Occipital lobe (tissue), 2 donors: ENCODE data around the gene FAM20C. TPM values are rescaled to one million over a fixed set of nuclear protein-coding genes. Genes with fewer than 3 reads are reported as not detected.

Source experiments
- DNase-seq: peaks from one replicate; lab custom pipeline; 2025; lab: John Stamatoyannopoulos, UW
- total RNA-seq: library from RNA; depleted of rRNA; stranded (reverse); fragments of >200 nt; gene quantifications from one replicate; pipeline ENCODE4 v1.2.3, GENCODE V29; 2014

FAM20C gene
- total RNA-seq, 1 donor from 2014 or later = 18.1 TPM

DNA sequence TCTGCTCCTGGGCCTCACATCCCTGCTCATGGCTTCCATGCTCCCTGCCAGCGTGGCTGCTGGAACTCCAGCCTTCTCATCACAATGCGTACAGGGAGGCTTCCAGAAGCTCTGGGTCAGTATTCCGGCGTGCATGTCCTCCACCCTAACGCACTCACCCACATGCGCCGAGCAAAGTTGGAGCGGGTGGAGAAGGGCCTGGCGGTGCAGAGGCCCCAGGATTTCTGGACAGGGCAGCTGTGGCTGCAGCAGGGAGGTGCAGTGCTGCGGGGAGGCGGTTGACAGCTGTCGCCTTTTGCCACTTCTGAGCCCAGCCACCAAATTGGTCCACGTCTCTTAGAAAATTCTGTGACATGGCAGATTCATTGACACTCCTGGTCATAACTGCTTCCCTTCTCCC, 33.6 kb upstream of the FAM20C start:
- no peak for DNase-seq

DNA sequence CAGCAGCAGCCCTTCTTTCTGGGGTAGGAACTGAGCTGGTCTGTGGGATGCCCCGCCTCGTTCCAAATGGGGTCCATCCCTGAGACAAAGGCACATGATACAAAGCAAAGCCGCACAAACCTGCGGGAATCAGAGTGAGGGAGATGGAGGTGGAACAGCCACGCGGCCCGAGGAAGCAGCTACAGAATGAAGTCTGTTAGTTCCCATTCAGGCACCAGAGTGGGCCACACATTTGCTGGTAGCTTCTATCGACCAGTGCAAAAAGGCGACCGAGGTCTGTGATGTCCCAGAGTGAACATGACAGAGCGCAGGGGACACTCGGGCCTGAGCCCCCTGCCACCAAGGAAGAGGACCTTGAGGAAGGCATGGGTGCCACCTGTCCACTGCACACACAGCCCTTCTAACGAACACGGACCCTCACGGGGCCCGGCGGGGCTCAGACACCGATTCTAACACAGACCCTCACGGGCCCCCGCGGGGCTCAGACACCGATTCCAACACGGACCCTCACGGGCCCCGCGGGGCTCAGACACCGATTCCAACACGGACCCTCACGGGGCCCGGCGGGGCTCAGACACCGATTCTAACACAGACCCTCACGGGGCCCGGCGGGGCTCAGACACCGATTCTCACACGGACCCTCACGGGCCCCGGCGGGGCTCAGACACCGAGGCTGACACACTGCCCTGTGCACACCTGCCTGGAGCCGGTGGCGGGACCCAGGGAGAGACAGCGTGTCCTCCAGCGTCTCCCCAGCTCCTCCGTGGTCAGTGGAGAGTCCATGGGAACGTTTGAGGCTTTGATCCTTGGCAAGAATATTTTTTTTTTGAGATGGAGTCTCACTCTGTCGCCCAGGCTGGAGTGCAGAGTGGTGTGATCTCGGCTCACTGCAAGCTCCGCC, 32.8 kb upstream of the FAM20C start:
- DNase-seq = no peak

DNA sequence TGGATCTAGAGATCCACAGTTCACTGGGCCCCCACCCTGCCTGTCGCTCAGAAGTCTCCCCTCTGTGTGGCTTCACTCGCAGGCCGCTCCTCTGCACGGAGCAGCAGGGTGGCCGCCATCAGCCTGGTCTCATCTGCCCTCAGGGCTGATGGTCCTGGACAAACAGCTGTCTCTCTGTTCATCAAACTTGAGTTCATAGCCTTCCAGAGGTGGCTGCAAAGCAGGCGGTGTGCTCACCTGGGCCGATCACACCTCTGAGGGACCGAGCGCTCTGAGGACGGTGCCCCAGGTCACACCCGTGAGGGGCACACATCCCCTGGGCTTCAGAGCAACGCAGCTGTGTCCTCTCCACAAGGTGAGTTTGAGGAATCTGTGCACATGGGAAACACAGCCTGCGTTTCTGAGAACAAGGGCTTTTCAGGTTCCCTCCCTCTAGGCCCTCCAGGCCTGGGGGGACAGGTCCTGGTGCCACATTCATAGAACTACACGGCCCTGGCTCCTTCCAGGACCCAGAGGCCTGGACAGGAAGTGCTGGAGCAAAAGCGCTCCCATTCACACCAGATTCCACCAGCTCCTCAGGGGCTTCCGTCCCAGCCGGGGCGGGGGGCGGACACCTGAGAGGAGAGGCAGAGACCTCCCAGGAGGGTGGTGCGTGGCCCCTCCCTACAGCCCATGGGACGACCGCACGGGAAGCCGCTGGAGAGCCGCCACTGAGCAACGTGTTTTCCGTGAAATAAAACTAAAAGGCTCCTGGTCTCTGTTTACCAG, 31.2 kb upstream of the FAM20C start:
- no peak for DNase-seq

DNA sequence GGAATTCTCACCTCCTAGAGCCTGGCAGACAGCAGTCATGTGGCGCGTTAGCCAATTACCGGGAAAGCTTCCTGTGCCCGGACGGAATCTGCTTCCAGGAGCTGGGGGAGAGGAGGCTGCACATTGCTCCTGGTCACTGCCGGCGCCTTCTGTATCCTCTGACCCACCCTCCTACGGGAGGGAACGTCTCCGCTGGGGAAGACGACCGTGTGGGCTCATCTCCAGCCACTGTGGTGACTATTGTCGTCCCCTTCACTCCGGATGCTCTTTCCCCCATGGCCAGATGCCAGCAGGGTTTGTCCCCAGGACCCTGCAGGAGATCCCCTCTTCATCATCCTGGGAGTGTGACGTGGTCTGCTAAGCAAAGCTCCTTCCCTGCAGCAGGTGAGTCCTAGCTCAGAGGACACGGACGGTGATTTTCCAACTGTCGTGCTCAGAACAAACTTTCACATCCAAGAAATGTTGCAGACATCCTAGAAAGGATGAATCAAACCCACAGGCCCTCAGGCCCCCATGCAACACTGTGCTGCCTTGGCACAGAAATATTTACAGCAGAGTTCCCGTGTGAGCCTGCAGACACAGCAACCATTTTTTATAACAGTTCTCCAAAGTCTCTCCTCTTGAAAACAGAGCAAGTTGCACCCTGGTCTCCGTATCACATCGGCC, 29.6 kb upstream of the FAM20C start:
- DNase-seq = no peak

DNA sequence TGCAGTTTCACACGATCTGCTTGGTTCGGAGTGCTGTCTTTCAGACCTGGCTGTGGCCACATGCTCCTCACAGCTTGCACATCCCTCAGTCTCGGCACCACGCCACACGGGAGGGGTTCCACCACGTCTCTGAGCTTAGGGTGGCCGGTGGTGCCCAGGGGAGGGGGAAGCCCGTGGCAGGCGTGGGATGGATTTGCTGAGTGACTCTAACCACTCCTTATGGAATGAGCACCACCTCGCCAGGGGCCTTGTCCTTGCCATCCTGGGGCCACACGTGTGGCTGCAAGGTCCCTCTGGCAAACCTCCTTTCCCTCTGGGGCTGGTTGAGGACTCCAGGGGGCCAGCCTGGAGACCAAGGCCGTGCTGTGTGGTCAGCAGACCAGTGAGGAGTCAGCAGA, 29.1 kb upstream of the FAM20C start:
- no peak for DNase-seq

DNA sequence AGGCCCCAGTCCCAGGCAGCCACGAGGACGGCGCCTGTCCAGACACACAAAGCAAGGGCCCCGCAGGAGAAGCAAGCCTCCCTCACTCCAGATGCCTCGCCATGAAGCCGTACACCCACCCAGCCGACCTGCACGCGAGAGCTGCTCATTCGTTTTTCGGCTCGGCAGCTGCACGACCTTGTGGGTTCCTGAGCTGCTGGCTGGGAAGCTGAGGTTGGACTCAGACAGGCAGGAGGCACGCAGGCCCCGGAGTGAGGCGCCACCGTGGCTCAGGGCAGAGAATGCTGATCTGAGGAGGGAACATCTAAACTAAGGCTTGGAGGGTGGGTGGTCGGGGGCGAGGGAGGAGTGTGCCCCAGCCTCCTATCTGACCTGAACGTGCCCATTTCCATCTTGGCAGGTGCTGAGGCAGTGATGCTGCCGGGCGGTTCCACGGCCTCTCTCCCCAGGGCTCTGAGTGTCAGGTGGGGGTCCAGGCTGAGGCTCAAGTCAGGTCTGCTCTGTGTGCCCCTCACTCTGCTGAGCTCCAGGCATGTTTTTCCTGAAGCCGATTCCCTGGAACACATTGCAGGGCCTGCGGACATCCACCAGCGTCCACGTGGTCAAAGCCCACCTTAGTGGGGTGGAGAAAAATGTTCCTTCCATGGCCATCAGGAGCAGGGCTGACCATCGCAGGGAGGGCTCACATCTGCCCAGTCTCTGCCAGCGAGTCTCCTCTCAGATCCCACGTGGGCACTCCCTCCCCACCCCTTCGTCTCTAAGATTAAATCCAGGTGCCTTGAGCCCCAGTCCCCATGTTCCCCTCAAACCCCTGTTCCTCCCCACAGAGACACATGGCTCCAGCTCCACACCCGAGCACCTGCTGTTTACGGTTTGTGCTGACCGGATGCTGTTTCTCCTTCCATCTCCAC, 28.1 kb upstream of the FAM20C start:
- DNase-seq = no peak

DNA sequence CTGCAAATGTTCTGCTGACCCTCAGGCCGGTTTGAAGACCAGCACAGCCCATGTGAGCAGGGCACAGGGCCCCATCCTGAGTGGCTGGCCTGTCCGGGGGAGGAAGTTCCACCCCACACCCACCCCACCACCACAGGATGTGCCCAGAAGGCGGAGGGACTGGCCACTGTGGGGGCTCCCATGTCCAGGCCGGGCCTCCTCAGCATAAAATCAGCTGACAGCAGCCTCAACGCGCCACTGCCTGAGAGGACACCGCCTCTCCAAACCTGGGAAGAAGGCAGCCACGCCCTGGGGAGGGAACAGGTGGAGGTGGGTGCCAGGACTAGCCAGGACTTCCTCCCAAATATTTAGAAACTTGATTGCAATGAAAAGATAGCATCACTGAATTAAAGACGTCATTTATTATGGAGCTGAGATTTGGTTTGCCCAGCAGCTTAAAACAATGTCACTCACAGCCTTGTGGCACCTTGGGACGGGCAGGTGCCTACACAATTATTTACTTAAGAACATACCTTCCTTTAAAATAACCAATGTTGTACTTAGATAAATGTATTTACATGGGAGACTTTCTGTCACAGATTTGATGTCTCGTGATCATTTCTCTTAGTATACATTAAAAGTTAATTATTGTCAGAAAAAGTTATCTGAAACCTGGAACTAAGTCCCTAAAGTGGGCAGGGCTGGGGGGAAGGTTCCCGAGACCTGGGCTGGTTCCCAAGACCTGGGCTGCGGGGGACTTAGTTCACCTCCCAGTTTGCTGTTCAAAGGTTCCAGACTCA, 27.3 kb upstream of the FAM20C start:
- no peak for DNase-seq

DNA sequence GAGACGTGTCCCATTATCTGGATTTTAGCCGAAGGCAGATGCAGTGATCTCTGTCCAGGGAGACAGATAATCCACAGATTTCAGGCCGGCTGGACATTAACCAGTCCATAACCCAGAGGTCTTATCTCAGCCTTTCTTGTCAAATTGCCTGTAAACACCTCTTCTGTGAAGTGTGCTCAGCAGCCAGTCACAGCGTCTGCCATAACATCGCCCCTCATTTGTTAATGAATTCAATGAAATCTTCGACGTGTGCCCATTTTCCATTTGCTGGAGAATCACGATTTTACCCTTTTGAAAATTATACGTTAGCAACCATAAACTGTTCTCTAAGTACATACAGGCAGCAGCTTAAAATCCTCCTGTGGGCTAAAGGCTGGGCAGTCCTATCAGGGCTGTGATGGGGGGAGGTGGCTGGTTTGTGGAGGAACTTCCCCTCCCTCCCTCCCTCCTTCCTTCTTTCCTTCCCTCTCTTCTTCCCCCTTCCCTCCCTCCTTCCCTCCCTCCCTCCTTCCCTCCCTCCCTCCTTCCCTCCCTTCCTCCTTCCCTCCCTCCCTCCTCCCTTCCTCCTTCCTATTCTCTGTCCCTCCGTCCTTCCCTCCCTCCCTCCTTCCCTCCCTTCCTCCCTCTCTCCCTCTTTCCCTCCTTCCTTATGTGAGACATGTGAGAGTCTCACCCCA, 26.6 kb upstream of the FAM20C start:
- no peak for DNase-seq

DNA sequence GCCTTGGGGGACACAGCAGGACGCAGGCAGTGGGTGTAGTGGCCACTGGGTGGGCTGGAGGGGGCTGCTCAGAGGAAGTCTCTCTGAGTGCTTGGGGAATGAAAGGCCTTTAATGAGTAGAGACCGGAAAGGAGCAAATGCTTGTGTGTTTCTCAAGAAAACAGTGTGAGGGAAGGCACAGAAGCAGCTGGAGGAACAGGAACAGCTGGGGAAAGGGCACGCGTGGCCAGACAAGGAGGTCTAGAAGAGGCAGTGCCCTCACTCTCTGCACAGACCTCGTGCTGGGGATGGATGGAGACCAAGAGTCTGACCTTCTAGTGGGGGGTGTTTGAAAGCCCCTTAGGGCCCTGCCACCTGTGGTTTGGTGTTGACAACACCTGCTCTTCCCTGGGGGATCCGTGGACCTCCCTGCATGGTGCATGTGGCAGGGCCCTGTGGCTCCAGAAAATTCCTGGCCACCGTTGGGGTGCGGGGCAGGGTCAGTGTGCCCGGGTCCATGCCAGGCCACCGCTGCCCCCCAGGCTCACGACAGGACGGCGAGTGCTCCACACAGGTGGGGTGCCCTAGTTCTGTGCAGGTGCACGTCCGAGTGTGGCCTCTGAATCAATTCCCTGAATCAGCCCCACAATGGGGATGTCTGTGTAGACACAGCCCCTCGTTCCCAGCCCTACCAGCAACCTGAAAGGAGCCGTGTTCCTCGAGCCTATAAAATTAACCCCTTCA, 25.9 kb upstream of the FAM20C start:
- no peak for DNase-seq

DNA sequence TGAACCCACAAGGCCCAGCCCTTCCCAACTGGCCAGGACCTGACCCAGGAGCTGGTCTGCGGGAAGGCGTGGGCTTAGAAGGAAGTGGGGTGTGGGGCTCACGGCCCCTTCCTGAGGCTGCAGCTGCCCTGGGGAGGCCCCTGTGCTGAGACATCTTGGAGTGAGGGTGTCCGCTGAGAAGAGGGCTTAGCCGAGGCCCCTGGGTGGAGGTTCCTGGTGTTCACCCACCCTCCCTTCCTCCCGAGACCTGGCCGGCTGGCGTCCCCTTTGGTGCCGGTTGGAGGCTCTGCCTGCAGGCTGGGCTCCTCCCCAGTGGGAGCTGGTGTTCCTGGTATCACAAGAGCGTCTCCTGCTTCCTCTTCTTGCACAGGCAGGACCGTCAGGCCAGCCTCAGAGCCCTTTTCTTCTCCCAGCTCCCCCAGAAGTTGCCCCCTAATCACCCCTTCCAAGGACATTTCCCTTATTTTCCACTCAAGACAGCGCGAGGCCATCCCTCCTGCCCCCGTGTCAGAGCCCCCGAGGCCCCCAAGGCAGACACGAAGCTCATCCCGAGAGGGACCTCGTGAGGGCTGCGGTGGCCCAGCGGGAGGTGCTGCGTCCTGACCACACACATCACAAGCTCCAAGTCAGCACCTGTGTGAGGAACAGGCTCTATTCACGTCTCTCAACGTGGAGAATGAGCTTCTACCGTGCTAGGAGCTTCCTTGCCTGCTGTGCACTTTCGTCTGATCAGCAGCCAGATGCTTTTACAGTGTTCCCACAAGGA, 25.1 kb upstream of the FAM20C start:
- DNase-seq = no peak

DNA sequence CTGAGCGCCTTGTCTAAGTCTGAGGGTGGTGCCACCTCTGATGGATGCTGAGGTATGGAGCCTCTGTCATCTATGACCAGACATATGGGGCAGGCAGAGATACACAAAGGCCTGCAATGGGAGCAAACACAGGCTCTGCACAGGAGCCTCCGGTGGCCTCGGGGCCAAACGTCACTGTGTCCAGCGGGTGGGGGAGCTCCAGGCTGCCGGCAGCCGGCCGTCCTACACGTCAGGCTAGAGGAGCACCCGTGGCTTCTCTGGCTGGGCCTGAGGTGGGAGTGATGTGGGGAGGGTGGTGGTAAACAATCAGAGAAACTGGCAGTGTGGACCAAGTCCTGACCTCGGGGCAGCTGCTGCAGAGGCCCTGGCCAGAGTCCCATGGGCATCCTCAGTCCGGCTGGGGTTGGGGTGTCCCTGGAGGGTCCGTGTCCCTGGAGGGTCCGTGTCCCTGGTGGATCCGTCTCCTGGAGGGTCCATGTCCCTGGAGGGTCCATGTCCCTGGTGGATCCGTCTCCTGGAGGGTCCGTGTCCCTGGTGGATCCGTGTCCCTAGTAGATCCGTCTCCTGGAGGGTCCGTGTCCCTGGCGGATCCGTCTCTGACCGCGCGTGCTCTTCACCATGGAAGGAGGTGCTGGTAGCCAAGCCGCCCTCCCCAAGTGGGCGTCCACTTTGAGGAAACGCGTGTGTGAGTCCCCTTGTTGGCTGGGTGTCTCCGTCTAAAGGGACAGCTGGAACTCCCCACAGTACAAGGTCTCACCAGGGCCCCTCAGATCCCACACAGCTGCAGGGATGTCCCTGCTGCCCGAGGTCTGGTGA, 24.2 kb upstream of the FAM20C start:
- no peak for DNase-seq

DNA sequence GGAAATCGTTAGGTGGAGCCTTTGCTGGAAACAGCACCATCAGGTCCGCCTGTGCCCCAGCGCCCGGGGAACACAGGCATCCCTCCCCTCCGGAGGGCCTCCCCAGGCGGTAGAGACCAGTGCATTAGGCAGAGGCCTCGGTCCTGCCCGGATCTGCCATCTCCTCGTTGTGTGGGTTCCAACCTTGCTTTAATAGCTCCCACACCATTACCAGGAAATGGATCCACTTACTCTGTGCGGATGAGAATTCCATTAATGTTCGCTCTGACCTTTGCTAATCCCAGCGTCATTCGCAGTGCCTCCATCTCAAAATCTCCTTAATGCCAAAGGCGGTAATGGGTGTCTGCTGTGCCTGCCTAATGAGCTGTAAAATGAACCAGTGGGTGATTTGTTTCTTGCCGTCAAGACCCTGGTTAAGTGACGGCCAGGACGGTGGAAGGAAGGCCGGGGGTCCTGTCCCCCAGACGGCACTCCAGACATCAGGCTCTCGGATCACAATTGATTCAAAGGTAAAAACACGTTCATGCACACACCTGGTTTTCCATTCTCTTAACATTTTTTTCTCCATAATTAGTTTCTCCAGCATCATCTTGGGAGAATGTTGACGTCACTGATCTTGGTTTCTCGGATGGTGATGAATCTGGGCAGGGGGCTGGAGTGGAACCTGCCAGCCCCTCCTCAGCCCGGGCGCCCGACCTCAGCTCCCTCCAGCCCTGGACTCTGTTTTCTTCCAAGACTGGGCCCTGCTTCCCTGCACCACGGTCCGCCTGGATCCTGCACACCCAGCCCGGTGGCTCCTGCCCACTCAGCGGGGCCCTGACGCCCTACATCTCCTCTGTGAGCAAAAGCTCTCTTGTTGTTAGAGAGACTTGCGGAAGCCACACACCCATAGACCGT, 22.8 kb upstream of the FAM20C start:
- DNase-seq = no peak

DNA sequence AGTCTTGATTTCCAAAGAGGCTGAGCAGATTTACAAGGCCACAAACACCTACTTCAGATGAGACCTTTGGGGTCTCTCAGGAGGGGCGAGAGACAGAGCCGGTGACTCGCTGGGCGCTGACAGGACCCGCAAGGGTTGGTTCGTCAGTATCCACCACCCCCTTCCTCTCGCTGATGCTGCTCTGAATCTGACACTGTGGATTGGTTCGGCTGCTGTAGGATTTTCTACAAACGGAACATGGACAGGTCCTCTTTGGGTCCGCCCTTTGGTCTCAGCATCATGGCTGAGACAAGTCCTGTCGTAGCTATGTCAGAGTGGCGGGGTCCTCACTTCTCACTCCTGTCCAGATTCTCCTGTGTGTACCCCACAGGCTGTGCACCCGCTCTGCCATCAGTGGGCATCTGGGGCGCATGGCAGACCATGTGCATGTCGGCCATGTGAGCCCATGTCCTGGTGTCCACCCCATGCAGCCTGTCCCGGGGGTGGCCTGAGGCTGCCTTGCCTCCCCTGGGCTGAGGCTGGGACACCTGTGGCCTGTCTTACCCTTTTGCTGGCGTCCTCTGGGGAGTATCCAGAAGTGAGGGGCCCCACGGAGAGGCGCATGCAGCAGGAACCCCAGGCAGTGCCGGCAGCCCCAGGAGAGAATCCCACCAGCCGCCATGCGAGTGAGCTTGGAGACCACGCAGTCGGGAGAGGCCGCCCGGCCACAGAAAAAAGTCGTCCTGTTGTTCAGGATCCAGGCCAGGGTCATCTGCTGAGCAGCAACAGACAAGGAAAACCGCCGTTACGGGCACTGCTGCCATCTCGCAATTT, 21.6 kb upstream of the FAM20C start:
- DNase-seq = no peak

DNA sequence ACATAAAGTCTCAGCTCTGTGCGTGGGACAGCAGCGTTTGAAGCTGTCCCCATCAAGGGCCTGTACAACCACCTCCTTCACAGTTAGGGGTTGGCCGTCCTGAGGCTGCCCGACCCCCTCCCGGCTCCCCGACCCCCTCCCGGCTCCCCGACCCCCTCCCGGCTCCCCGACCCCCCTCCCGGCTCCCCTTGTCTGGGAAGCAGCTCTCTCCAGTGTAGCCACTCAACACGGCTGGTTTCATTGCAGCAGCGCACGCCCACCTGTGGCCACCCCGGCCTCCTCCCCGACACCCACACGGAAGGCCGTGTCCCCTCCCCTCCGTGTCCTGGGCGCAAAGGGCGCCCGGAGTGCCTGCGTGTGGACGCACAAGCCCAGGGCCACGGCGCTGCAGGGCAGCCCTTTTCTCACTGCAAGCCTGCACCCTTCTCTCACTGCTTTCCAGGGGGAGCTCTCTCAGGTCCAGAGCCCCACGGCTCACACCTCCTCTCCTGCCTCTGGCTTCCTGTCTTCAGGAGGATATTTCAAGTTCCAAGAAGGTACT, 20.9 kb upstream of the FAM20C start:
- no peak for DNase-seq

DNA sequence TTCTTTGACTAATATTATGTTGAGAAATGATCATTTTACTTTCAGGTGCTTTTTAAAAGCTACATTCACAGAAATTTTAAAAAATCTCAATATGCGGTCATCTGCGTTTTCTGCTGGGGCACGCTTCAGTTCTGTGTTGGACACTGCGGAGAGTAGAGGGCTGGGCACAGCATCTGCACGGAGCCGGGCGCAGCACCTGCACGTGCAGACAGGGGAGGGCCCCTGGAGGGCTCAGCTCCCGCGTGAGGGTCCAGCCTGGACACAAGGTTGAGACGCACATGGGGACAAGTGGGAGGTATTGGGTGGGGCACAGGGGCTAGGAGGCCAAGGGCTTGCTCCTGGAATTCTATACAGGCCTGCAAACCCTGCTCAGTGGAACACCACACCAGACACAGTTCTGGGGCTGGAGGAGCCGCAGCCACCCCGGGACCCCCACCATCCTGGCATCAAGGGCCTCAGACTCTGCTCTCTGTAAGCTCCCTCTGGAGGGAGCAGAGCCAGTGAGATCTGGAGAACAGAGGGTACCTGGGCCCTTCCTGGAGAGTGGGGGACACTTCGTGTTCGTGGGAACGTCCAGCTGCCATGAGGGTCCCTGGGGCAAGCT, 20.4 kb upstream of the FAM20C start:
- no peak for DNase-seq
